ENCODE measurements around the gene WNK1. TPM values are rescaled to one million over a fixed set of nuclear protein-coding genes. Genes with fewer than 3 reads are reported as not detected.

Gene WNK1
- total RNA-seq, 1 donor from 2014 or later, result 366 TPM

GRCh38 chr12:800401-800800 lies 48.0 kb downstream of the WNK1 start:
- Histone ChIP-seq H3K36me3 (no peaks in the 10 kb centered on the region), H3K9me3 (no peaks in the 10 kb centered on the region), H3K27me3 (no peaks in the 10 kb centered on the region), H3K4me1 (peaks cover 49% of the 10 kb centered on the region), H3K4me3 (no peak overlapping the region), H3K27ac (no peak overlapping the region)
- intact Hi-C loops (cut with DNase I), result no loop called here
- no peak for TF ChIP-seq CTCF (IDR thresholded peaks at IDR 0.05)
- DNase-seq (ENCODE audit: extremely low spot score in 2 of 2), result no peak

DNA sequence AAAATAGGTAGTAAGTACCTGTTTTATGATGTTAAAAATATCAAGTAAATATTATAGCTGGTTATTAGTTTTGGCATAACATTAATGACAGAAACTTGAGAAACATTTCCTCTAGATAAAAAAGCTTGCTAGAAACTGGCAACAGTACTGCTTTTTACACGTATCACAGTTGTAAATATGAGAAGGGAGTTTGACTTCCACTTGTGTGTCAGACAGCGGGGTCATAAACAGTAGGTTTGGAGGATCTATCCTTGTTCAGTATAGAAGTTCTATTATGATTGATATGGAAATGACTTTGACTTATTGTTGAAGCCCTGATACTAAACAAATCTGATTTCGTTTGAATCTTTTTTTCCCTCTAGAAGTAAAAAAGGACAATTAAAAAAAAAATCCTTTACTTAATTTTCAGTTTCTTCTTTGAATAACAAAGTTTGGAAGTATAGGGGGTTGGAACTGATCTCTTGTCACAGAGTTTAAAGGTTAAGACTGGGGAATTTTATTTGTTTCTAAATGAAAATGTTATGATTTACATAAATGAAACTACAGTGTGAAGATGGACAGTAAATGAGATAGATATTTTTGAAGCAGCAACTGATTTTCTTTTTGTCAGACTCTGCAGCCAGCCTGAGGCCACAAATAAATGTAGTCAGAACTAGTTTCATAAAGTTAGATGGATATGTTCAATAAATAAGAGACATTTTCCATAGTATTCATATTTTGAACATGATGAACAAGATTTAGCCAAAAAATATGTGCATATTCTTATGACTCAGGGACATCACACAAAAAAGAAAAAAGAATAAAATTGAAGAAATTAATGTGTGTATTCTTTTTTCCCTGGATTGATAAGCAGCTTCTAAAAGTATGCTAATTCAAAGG lies 50.1 kb downstream of the WNK1 start:
- no peaks in the 10 kb centered on the region for H3K27me3 ChIP-seq
- TF ChIP-seq CTCF (IDR thresholded peaks at IDR 0.05) (no peak), POLR2AphosphoS5 (IDR thresholded peaks at IDR 0.05; ENCODE audit: insufficient read depth in 1 of 2, low read depth in 1 of 2) (no peak), POLR2A (IDR thresholded peaks at IDR 0.05) (no peak)
- no peak overlapping the region for H3K27ac ChIP-seq
- no peaks in the 10 kb centered on the region for H3K36me3 ChIP-seq
- no peak overlapping the region for H3K4me3 ChIP-seq
- DNase-seq (ENCODE audit: extremely low spot score in 2 of 2), result no peak
- intact Hi-C loops (cut with DNase I), result no loop called here
- peaks cover 48% of the 10 kb centered on the region for H3K4me1 ChIP-seq
- no peaks in the 10 kb centered on the region for H3K9me3 ChIP-seq

- Histone ChIP-seq H3K4me3 (no peak overlapping the region), H3K36me3 (no peaks in the 10 kb centered on the region), H3K27me3 (no peaks in the 10 kb centered on the region), H3K27ac (no peak overlapping the region), H3K9me3 (no peaks in the 10 kb centered on the region), H3K4me1 (peaks cover 48% of the 10 kb centered on the region)
- DNase-seq (ENCODE audit: extremely low spot score in 2 of 2), result no peak
- TF ChIP-seq POLR2A (IDR thresholded peaks at IDR 0.05) (no peak), CTCF (IDR thresholded peaks at IDR 0.05) (no peak), POLR2AphosphoS5 (IDR thresholded peaks at IDR 0.05; ENCODE audit: insufficient read depth in 1 of 2, low read depth in 1 of 2) (no peak)
- intact Hi-C loops (cut with DNase I), result no loop called here
Measured at GRCh38 chr12:805022-805632, 52.7 kb downstream of the WNK1 start.

GRCh38 chr12:806200-806791 lies 53.9 kb downstream of the WNK1 start:
- TF ChIP-seq CTCF (IDR thresholded peaks at IDR 0.05), result no peak
- no peak for TF ChIP-seq POLR2AphosphoS5 (IDR thresholded peaks at IDR 0.05; ENCODE audit: insufficient read depth in 1 of 2, low read depth in 1 of 2)
- no peak for TF ChIP-seq POLR2A (IDR thresholded peaks at IDR 0.05)
- DNase-seq (ENCODE audit: extremely low spot score in 2 of 2), result no peak
- no peak overlapping the region for H3K4me3 ChIP-seq
- no peaks in the 10 kb centered on the region for H3K27me3 ChIP-seq
- no peaks in the 10 kb centered on the region for H3K36me3 ChIP-seq
- intact Hi-C loops (cut with DNase I), result no loop called here
- H3K9me3 ChIP-seq, result no peaks in the 10 kb centered on the region
- H3K4me1 ChIP-seq, result peaks cover 50% of the 10 kb centered on the region
- H3K27ac ChIP-seq, result peak overlapping the region; percentile 1

Data from vagina (tissue), 2 donors.